NCI-H2107 treated with DMSO at 0.1 percent for 48 hours (cell line): ENCODE results near the gene POU2F3.
"Not testable (repeated sequence)": the region's sequence is repeated elsewhere in the genome, so short reads cannot be mapped to it uniquely, and the experiment has no call there.

Experiments used
- DNase-seq: peaks from one replicate; lab custom pipeline; 2025; ENCODE audit not compliant: unreplicated experiment; lab: John Stamatoyannopoulos, UW

POU2F3 gene

DNA sequence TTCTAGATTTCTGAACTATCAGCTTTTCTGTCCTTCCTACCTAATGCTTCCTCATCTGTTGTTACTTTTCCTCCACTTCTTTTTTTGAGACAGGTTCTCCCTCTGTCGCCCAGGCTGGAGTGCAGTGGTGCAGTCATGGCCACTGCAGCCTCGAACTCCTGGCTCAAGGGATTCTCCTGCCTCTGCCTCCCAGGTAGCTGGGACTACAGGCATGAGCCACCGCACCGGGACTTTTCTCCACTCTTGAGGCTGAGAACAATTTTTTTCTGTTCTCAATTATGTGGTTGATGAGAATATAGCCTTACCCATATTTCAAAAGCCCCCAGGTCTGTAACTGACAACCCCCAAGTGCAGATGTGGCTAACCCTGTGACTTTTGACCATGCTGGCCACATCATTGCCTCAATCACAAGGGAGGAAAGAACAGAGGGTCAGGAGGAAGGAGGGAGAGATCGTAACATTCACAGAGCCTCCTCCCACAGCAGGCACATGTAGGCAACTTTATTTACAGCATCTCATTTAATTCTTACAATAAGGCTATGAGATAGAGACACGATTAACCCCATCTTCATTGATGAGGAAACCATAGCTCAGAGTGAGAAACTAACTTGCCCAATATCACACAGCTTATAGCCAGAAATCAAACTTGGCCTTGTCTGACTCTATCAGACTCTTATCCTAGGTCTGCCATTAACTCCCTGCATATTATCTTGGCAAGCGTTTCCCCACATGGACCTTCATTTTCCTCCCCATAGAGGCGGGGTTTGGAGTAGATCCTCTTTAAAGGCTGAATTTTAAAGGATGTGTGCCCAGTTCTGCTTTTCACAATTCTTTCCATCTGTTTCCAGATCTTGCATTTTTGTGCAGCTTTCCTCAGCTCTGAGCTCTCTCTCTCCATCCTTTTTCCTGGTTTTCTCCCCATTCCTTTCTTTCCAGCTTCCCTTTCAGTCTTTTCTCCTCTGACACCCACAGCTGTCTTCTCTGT is 9.6 kb downstream of the POU2F3 start:
- DNase-seq: no peak

GRCh38 chr11:120253377-120253776 is 13.4 kb downstream of the POU2F3 start:
- not testable (repeated sequence) for DNase-seq

DNA sequence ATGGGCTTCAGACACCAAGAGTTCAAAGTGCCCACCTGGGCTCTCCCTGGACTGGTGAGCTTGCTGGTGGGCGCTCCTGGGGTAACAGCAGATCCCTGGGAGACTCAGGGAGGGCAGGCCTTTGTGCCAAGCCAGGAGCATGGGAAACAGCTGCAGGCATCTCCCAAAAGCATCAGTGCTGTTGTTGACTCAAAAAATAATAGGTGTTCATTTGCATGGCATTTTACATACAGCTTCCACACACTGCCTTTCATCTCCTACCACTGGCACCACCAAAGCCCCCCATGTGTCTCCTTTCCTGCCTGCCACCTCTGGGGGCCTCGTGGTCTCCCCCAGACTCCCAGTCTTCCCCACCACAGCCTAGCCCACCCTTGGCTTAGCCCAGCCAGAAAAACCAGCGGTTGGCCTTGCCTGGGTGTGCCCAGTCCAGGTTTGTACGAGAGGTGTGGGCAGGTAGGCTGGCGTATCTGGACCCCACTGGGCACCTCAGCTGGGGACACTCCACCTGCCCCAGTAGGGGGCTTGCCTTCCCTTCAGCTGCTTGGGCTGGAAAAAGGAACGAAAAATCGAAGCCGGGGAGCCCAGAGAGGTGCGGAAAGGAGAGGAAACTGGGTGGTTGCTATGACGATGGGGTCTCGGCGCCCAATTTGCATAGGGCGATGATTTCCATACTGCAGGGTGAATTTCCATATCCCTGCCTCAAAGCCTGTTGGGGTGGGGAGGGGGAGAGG is 15.0 kb downstream of the POU2F3 start:
- no peak for DNase-seq

- no peak for DNase-seq
These were observed 15.6 kb downstream of the POU2F3 start for GRCh38 chr11:120255519-120255866.

DNA sequence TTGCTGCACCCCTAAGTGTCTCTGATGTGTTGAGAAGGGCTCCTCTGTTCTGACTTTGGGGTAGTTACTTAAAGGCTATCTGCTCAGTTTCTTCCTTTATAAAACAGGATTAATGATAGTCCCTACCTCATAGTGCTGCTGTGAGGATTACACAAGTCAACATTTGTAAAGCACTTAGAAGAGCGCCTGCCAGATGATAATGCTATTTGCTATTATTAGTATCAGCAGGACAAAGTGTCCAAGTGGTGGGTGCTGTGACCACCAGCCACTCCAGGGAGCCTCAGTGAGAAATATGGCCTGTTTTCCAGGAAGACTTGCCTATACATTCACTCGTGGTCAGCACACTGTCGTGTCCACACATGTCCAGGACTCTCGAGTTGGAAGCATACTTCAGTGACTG is 16.2 kb downstream of the POU2F3 start:
- no peak for DNase-seq

GRCh38 chr11:120256779-120257178 is 16.8 kb downstream of the POU2F3 start:
- no peak for DNase-seq

GRCh38 chr11:120257346-120257745 is 17.4 kb downstream of the POU2F3 start:
- no peak for DNase-seq

DNA sequence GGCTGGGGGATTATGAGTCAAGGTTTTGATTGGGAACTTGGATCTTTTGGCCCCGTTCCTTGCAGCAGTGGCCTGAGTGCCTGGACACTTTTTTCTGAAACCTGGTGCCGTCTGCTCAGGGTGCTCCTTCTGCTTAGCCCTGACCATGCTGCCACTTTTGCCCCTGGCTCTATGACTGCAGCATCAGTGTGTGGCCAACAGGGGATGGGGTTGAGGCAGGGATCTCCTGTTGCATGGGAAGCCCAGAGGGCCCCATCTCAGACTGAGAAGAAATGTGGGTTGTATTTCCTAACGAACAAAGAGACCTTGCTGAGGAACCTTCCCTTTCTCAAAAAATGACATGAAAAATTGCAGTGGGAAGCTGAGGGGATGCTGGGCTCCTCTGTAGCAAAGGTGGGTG is 18.7 kb downstream of the POU2F3 start:
- no peak for DNase-seq

GRCh38 chr11:120259241-120259640 is 19.3 kb downstream of the POU2F3 start:
- DNase-seq: no peak

DNA sequence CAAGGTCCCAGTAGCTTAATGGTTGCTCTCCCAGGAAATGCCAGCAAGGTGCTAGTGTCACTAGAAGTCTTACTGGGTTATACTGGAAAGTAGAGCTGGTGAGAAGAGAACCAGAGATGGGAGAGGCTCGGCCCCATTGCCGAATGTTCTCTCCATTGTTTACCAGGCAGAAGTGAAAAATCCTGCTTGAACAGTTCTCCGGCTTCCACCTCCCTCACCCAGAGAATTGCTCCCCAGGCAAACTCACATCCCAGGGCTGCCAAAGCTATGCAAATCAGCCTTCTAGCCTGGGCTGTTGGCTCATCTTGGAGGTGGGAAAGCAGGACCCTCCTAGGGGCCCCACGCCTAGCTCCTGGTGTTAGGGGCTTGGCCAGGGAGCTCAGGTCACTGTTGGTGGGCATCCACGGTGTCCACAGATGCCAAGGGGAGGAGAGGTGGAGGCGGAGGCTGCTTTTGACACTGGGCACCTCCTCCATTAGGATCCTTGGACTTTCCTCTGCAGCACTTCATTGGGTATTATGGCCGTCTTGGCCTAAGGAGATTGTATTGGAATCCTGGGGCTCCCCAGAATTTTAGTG is 20.1 kb downstream of the POU2F3 start:
- no peak for DNase-seq

- DNase-seq: no peak
These were observed 20.7 kb downstream of the POU2F3 start for GRCh38 chr11:120260616-120261015.

DNA sequence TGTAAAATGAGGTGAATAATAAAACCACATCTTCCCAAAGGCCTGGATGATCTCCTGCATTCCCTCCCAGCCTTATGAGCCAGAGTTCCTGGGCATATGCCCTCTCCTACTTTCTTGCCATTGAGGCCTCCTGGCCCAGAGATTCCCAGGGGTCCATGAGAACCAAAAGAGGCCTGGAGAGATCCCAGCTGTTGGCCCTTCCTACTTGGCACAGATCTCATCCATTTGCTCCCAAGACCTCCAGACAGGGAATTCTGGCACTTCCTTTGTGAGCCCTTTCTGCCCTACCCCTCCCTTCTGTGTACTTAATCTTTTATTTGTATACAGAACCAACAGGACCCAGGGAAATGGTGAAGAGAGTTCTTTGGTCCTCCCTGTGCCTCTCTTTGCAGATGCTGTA is 21.4 kb downstream of the POU2F3 start:
- DNase-seq: no peak

GRCh38 chr11:120261931-120262330 is 22.0 kb downstream of the POU2F3 start:
- no peak for DNase-seq

GRCh38 chr11:120267319-120267718 is 27.4 kb downstream of the POU2F3 start:
- no peak for DNase-seq

GRCh38 chr11:120268686-120269085 is 28.7 kb downstream of the POU2F3 start:
- DNase-seq: no peak

DNA sequence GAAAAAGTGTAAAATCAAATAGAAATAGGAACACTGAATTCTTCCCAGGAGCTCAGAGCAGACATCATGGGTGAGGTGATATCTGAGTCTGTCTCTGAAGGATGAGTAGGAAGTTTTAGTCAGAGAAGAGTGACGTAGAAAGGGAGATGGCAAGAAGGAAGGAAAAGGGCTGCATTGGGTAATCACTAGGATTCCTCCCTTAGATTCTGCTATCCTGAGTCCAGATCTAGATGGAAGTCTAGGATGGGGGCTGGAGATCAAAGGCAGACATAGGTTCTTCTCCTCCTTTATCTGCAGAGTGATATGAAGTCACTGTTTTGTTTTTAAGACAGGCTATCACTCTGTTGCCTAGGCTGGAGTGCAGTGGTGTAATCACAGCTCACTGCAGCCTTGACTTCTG is 30.4 kb downstream of the POU2F3 start:
- no peak for DNase-seq

DNA sequence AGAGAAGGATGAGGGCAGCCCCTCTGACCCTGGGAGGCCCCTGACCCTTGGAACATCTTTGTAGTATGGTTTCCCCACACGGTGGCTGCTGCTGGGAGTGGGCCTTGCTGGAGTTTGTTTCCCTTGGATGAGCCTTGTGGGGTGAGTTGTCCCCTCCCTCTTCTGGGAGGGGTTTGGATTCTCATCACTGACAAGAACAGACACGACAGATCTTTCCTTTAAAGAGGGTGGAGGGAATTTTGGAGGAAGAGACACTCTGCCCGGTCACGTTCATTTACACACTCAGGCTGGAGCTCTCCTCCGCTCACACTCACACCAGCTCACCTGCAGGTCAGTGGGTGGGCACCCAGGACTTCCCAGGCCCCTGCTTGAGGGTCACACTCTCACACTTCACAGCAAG is 31.7 kb downstream of the POU2F3 start:
- DNase-seq: no peak

GRCh38 chr11:120272303-120272702 is 32.4 kb downstream of the POU2F3 start:
- DNase-seq: no peak

- no peak for DNase-seq
These were observed 33.5 kb downstream of the POU2F3 start for GRCh38 chr11:120273432-120273831.

DNA sequence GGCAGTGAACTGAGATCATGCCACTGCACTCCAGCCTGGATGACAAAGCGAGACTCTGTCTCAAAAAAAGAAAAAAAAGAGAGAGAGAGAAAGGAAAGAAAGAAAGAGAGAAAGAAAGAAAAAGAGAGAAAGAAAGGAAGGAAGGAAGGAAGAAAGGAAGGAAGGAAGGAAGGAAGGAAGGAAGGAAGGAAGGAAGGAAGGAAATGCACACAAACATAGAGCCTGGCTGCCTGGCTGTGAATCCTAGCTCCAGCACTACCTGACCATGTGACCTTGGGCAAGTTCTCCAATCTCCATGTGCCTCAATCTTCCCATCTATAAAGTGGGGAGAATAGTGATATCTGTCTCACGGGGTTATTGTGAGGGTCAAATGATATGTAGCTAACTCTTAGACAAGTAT is 34.0 kb downstream of the POU2F3 start:
- DNase-seq: not testable (repeated sequence)

- no peak for DNase-seq
These were observed 39.6 kb downstream of the POU2F3 start for GRCh38 chr11:120279502-120279901.

GRCh38 chr11:120280600-120281051 is 40.7 kb downstream of the POU2F3 start:
- no peak for DNase-seq
